Osteocyte (in vitro differentiated cells): ENCODE data around the gene BICD1. TPM values are rescaled to one million over a fixed set of nuclear protein-coding genes. Genes with fewer than 3 reads are reported as not detected.

Experiments used
- DNase-seq: peaks from one replicate; pipeline ENCODE4 v3.0.0; 2021; ENCODE audit warnings: mixed read lengths; ENCODE audit not compliant: unreplicated experiment; ENCODE audit errors: extremely low spot score
- H3K27ac Mint-ChIP-seq: one replicate; pipeline ENCODE4 v1.8.0; 2021; ENCODE audit warnings: mild to moderate bottlenecking, mixed read lengths; ENCODE audit not compliant: unreplicated experiment
- H3K27me3 Mint-ChIP-seq: one replicate; pipeline ENCODE4 v1.8.0; 2021; ENCODE audit warnings: mixed read lengths; ENCODE audit not compliant: unreplicated experiment
- H3K36me3 Mint-ChIP-seq: one replicate; pipeline ENCODE4 v1.8.0; 2021; ENCODE audit warnings: mixed read lengths; ENCODE audit not compliant: unreplicated experiment
- H3K4me1 Mint-ChIP-seq: one replicate; pipeline ENCODE4 v1.8.0; 2021; ENCODE audit warnings: mixed read lengths; ENCODE audit not compliant: unreplicated experiment
- H3K4me3 Mint-ChIP-seq: one replicate; pipeline ENCODE4 v1.8.0; 2021; ENCODE audit warnings: mild to moderate bottlenecking, moderate library complexity, mixed read lengths; ENCODE audit not compliant: unreplicated experiment
- H3K9me3 Mint-ChIP-seq: one replicate; pipeline ENCODE4 v1.8.0; 2021; ENCODE audit warnings: mixed read lengths; ENCODE audit not compliant: unreplicated experiment
- total RNA-seq: library from RNA; stranded (reverse); gene quantifications from 2 replicates; pipeline ENCODE4 v1.2.1, GENCODE V29; 2021
- TF ChIP-seq, protein P1 (sequence below): fragments of 200-600 bp; sonication (generic); IDR thresholded peaks from 2 replicates; pipeline ENCODE4 v1.5.0; 2021; ENCODE audit warnings: antibody characterized with exemption, mild to moderate bottlenecking, moderate library complexity

The BICD1 gene
- total RNA-seq, 1 donor from 2014 or later, result 47.6 TPM

DNA sequence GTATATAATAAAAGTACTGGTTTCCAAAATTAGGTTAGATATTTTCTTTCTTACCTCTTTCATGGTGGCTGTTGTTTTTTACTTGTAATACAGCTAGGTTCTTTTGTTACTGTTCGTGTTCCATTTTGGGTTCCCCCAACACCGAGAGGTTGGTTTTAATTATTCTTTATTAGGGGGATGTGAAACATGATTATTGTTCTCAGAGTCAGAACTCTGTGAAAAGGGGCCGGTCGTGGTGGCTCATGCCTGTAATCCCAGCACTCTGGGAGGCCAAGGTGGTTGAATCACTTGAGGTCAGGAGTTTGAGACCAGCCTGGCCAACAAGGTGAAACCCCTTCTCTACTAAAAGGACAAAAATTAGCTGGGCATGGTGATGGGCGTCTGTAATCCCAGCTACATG, 108.1 kb downstream of the BICD1 start:
- Mint-ChIP-seq H3K4me1 (peaks cover 6% of the 10 kb centered on the region), H3K36me3 (peaks cover 23% of the 10 kb centered on the region), H3K9me3 (no peaks in the 10 kb centered on the region), H3K27ac (no peak overlapping the region), H3K27me3 (no peaks in the 10 kb centered on the region), H3K4me3 (no peak overlapping the region)
- TF ChIP-seq, protein P1, sequence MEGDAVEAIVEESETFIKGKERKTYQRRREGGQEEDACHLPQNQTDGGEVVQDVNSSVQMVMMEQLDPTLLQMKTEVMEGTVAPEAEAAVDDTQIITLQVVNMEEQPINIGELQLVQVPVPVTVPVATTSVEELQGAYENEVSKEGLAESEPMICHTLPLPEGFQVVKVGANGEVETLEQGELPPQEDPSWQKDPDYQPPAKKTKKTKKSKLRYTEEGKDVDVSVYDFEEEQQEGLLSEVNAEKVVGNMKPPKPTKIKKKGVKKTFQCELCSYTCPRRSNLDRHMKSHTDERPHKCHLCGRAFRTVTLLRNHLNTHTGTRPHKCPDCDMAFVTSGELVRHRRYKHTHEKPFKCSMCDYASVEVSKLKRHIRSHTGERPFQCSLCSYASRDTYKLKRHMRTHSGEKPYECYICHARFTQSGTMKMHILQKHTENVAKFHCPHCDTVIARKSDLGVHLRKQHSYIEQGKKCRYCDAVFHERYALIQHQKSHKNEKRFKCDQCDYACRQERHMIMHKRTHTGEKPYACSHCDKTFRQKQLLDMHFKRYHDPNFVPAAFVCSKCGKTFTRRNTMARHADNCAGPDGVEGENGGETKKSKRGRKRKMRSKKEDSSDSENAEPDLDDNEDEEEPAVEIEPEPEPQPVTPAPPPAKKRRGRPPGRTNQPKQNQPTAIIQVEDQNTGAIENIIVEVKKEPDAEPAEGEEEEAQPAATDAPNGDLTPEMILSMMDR, result no peak
- DNase-seq, result no peak

DNA sequence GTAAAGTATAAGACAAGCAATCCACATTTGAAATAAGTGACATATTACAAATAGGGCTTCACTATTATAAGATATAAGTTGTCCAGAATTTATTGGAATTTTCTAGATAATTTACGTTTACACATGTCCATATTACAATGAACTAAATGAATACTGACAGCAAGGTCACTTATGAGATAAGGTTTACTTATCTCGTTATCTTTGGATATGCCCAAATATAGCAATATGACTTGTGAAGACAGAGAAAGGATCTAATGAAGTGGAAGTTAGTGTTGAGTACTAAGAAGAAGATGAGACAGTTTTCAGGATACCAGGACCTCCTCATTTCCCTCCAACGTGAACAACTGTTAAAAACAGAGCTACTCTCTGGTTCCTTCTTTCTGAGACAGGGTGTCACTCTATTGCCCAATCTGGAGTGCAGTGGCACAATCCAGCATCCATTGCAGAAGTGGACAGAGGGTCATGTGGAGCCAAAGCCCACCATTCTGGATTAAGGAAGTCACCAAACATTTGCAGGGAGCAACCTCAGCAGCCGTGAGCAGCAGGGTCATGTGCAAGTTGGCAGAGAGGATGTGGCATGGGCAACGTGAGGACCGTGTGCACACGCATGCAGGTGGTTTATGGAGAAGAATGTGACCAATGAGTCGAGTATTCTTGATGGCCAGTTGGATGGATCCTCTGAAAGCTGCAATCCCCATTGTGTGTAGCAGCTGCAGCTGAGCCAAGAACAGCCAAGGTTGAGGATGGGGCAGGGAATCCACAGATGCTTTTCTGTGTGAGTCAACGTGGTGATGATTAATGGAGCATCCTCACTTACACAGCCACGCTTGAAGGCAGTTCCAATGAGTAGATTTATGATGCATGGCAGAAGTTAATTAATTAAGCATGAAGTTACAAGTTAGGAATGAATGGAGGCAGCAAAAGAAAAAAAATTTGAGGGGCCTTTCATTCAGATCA, 111.0 kb downstream of the BICD1 start:
- Mint-ChIP-seq H3K27ac (no peak overlapping the region), H3K4me1 (no peaks in the 10 kb centered on the region), H3K27me3 (no peaks in the 10 kb centered on the region), H3K36me3 (peaks cover 23% of the 10 kb centered on the region), H3K9me3 (no peaks in the 10 kb centered on the region), H3K4me3 (no peak overlapping the region)
- DNase-seq, result no peak
- TF ChIP-seq, protein P1, result no peak

DNA sequence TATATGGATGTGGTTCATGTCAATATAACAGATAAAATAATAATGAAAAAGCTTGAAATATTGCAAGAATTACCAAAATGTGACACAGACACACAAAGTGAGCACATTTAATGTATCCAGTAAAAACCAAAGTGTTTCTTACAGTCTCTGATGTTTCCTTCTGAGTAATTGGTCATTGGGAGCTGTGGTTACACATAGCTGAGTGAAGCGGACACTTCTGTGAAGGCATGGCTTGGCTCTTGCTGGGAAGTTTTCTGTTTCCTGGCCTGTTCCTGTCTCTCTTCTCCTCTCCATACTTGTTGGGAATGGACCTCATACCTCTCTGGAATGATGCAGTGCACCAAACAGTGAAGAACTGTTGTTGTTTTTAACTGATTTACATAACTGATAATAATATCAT, 117.3 kb downstream of the BICD1 start:
- TF ChIP-seq, protein P1, result no peak
- Mint-ChIP-seq H3K27ac (no peak overlapping the region), H3K27me3 (no peaks in the 10 kb centered on the region), H3K4me3 (no peak overlapping the region), H3K36me3 (peaks cover 2% of the 10 kb centered on the region), H3K9me3 (no peaks in the 10 kb centered on the region), H3K4me1 (no peaks in the 10 kb centered on the region)
- DNase-seq, result no peak

DNA sequence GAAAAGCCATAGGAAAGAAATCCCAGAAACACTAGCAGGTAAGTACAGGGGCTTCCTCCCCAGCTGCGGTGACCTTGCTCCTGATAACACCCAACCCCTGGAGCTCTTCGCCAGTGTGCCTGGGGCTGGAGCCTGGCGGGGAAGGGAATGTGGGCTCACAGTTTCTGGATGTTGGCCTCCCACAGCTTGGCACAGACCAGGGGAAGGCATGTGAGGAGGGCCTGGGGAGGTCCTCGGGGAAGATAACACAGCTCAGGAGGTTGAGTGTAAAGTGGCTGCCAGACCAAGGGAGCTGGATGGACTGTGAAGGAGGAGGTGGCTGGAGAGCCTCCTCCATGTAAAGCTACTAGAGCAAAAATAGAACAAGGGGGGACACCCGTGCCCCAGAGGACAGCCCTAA, 120.1 kb downstream of the BICD1 start:
- no peak overlapping the region for H3K4me3 Mint-ChIP-seq
- H3K9me3 Mint-ChIP-seq, result no peaks in the 10 kb centered on the region
- H3K27me3 Mint-ChIP-seq, result no peaks in the 10 kb centered on the region
- DNase-seq, result no peak
- TF ChIP-seq, protein P1, result no peak
- H3K27ac Mint-ChIP-seq, result no peak overlapping the region
- H3K4me1 Mint-ChIP-seq, result no peaks in the 10 kb centered on the region
- no peaks in the 10 kb centered on the region for H3K36me3 Mint-ChIP-seq

DNA sequence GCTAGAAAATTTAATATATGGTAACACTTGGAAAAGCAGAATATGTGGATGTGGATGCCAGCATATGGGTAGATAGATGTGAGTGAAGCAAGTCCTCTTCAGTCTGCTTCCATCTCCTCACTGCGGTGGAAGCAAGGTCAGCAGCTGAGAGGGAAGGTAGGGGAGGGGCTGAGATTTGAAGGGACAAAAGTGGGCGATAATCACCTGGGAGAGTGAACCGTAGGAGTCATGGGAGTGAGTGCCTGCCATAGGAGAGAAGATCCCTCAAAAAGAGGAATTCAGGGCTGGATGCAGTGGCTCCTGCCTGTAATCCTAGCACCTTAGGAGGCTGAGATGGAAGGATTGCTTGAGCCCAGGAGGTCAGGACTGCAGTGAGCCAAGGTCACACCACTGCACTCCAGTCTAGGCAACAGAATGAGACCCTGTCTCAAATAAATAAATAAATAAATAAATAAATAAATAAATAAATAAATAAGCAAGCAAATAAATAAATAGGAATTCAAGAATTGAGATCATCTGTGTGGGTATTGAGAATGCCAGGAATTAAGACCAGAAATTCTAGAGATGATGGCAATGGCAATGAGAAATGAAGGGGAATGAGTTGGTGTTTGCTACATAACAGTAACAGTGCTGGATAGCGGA, 123.4 kb downstream of the BICD1 start:
- H3K36me3 Mint-ChIP-seq, result no peaks in the 10 kb centered on the region
- H3K4me3 Mint-ChIP-seq, result no peak overlapping the region
- H3K27ac Mint-ChIP-seq, result no peak overlapping the region
- TF ChIP-seq, protein P1, result no peak
- no peaks in the 10 kb centered on the region for H3K9me3 Mint-ChIP-seq
- no peak for DNase-seq
- no peaks in the 10 kb centered on the region for H3K4me1 Mint-ChIP-seq
- H3K27me3 Mint-ChIP-seq, result no peaks in the 10 kb centered on the region
